ENCODE measurements around the gene ASB8.
"Not testable (repeated sequence)": the region's sequence is repeated elsewhere in the genome, so short reads cannot be mapped to it uniquely, and the experiment has no call there.

ASB8 gene

GRCh38 chr12:48182631-48183030, 25.3 kb upstream of the ASB8 start:
- DNase-seq, result no peak

GRCh38 chr12:48180857-48181495, 23.7 kb upstream of the ASB8 start:
- no peak for DNase-seq

- no peak for DNase-seq
Measured at GRCh38 chr12:48180424-48180823, 23.1 kb upstream of the ASB8 start.

- DNase-seq, result no peak
Measured at GRCh38 chr12:48179466-48179865, 22.2 kb upstream of the ASB8 start.

- DNase-seq, result no peak
Measured at GRCh38 chr12:48177982-48178381, 20.7 kb upstream of the ASB8 start.

GRCh38 chr12:48176417-48176751, 19.1 kb upstream of the ASB8 start:
- no peak for DNase-seq

GRCh38 chr12:48175613-48176416, 18.5 kb upstream of the ASB8 start:
- no peak for DNase-seq

GRCh38 chr12:48169011-48169410, 11.7 kb upstream of the ASB8 start:
- no peak for DNase-seq

- peak; percentile 63 for DNase-seq
Measured at GRCh38 chr12:48165089-48165981, 8.0 kb upstream of the ASB8 start.

GRCh38 chr12:48164451-48164850, 7.1 kb upstream of the ASB8 start:
- no peak for DNase-seq

GRCh38 chr12:48163150-48163747, 5.9 kb upstream of the ASB8 start:
- no peak for DNase-seq

GRCh38 chr12:48160807-48161206, 3.5 kb upstream of the ASB8 start:
- peak; percentile 81 for DNase-seq

GRCh38 chr12:48160046-48160445, 2.7 kb upstream of the ASB8 start:
- DNase-seq, result no peak

- no peak for DNase-seq
Measured at GRCh38 chr12:48157889-48158370, 615 bp upstream of the ASB8 start.

GRCh38 chr12:48156652-48157017, 680 bp downstream of the ASB8 start:
- no peak for DNase-seq

GRCh38 chr12:48155786-48156185, 1.5 kb downstream of the ASB8 start:
- DNase-seq, result not testable (repeated sequence)

- DNase-seq, result no peak
Measured at GRCh38 chr12:48151103-48151771, 6.1 kb downstream of the ASB8 start.

GRCh38 chr12:48145981-48146380, 11.3 kb downstream of the ASB8 start:
- no peak for DNase-seq

- no peak for DNase-seq
Measured at GRCh38 chr12:48143898-48144297, 13.4 kb downstream of the ASB8 start.

- no peak for DNase-seq
Measured at GRCh38 chr12:48142818-48143674, 14.3 kb downstream of the ASB8 start.

GRCh38 chr12:48135027-48135426, 22.3 kb downstream of the ASB8 start:
- no peak for DNase-seq

GRCh38 chr12:48132826-48133225, 24.5 kb downstream of the ASB8 start:
- DNase-seq, result no peak
